Spinal cord (tissue), 9 donors: Measurements from ENCODE around the gene LDLRAD1. TPM values are rescaled to one million over a fixed set of nuclear protein-coding genes. Genes with fewer than 3 reads are reported as not detected.

ENCODE experiments used
- DNase-seq, 6 donors: peaks; one replicate each; pipeline versions ENCODE4 v3.0.0 to v3.0.0-alpha.2; 2013 to 2015; ENCODE audit warnings: low spot score in 6 of 6, low read depth in 4 of 6
- H3K27ac ChIP-seq: one replicate; pipeline ENCODE4 v1.5.1; 2013; ENCODE audit warnings: low read depth, low read length, control low read depth
- H3K27me3 ChIP-seq: one replicate; pipeline ENCODE4 v1.6.1; 2013; ENCODE audit warnings: low read length; ENCODE audit not compliant: control insufficient read depth, insufficient read depth
- H3K36me3 ChIP-seq: one replicate; pipeline ENCODE4 v1.6.1; 2013; ENCODE audit warnings: low read length; ENCODE audit not compliant: control insufficient read depth, insufficient read depth
- H3K4me1 ChIP-seq: one replicate; pipeline ENCODE4 v1.6.1; 2013; ENCODE audit warnings: low read length; ENCODE audit not compliant: control insufficient read depth, insufficient read depth
- H3K4me3 ChIP-seq: one replicate; pipeline ENCODE4 v1.5.1; 2013; ENCODE audit warnings: low read depth, low read length, control low read depth
- H3K9me3 ChIP-seq: one replicate; pipeline ENCODE4 v1.6.1; 2013; ENCODE audit warnings: low read length; ENCODE audit not compliant: control insufficient read depth, insufficient read depth
- polyA plus RNA-seq, 2 donors: library from polyadenylated mRNA; unstranded; fragments of 120-200 nt; gene quantifications; one replicate each; pipeline ENCODE4 v1.2.1, GENCODE V29; 2013; ENCODE audit not compliant: insufficient read length in 2 of 2
- total RNA-seq, 2 donors: library from RNA; depleted of rRNA in 1 of 2; stranded (reverse); fragments of 120-200 nt in 1 of 2; fragments of >200 nt in 1 of 2; gene quantifications; one replicate each; pipeline versions ENCODE4 v1.2.3 to v1.2.4, GENCODE V29; 2013 to 2014

Gene LDLRAD1
- total and polyA plus RNA-seq, 4 donors: not detected

DNA sequence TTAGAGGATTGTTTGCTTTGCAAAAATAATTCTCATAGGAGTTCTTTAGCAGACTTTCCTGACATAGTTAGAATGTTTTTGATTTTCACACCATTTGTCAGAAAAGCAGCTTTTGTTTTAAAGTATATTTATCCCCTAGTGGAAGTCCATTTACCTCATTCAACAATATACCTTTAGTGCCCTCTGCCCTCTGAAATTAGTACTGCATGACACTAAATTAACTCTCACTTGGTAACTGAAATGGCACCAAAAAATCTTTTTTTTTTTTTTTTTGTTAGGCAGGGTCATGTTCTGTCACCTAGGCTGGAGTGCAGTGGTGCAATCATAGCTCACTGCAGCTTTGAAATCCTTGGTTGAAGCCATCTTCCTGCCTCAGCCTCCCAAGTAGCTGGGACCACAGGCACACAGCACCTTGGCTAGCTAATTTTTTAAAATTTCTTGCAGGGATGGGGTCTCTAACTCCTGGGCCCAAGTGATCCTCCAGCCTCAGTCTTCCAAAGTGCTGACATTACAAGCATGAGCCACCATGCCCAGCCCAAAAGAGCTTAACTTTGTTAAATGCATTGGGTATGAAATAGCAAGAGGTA lies 58.2 kb downstream of the LDLRAD1 start:
- peaks cover 37% of the 10 kb centered on the region for H3K36me3 ChIP-seq
- DNase-seq: peak in 2 of 6 donors; percentile 20 to 45

More for the DNA sequence above, 58.2 kb downstream of the LDLRAD1 start:
- Histone ChIP-seq H3K4me3 (no peak overlapping the region), H3K27me3 (no peaks in the 10 kb centered on the region), H3K9me3 (no peaks in the 10 kb centered on the region), H3K27ac (no peak overlapping the region), H3K4me1 (no peaks in the 10 kb centered on the region)

Other genes with a start within 250 kb of the LDLRAD1 start
- 10 to 100 TPM; 16.6 to 28.7 TPM for gene NDC1, start 179.9 kb downstream of the LDLRAD1 start, total RNA-seq
- 10 to 100 TPM; 15.3 to 17.6 TPM for gene NDC1, start 179.9 kb downstream of the LDLRAD1 start, polyA plus RNA-seq
- gene YIPF1, start 128.4 kb downstream of the LDLRAD1 start, total RNA-seq: 10 to 100 TPM; 34.8 to 37.6 TPM
- gene YIPF1, start 128.4 kb downstream of the LDLRAD1 start, polyA plus RNA-seq: 10 to 100 TPM; 37.4 to 38.1 TPM
- gene DIO1, start 124.0 kb downstream of the LDLRAD1 start, total RNA-seq: under 1 TPM in 1 of 2 donors, not detected in 1; 0.11 TPM
- gene DIO1, start 124.0 kb downstream of the LDLRAD1 start, polyA plus RNA-seq: under 1 TPM in 1 of 2 donors, not detected in 1; 0.57 TPM
- 10 to 100 TPM; 38.7 to 57.7 TPM for gene IFT25, start 72.5 kb downstream of the LDLRAD1 start, total RNA-seq
- gene IFT25, start 72.5 kb downstream of the LDLRAD1 start, polyA plus RNA-seq: 10 to 100 TPM; 48.3 to 54.8 TPM
- gene LRRC42, start 71.8 kb downstream of the LDLRAD1 start, total RNA-seq: 10 to 100 TPM; 19.5 to 38.2 TPM
- gene LRRC42, start 71.8 kb downstream of the LDLRAD1 start, polyA plus RNA-seq: 10 to 100 TPM; 26.6 to 26.9 TPM
- 100 to 1,000 TPM; 290 to 455 TPM for gene TMEM59, start 35.0 kb upstream of the LDLRAD1 start, total RNA-seq
- 100 to 1,000 TPM; 242 to 254 TPM for gene TMEM59, start 35.0 kb upstream of the LDLRAD1 start, polyA plus RNA-seq
- 1 to 10 TPM; 6.0 to 9.3 TPM for gene TCEANC2, start 35.4 kb upstream of the LDLRAD1 start, total RNA-seq
- gene TCEANC2, start 35.4 kb upstream of the LDLRAD1 start, polyA plus RNA-seq: 1 to 10 TPM; 7.3 to 7.4 TPM
- under 1 TPM in 1 of 2 donors, not detected in 1; 0.06 TPM for gene CDCP2, start 134.8 kb upstream of the LDLRAD1 start, total RNA-seq
- under 1 TPM in 1 of 2 donors, not detected in 1; 0.08 TPM for gene CDCP2, start 134.8 kb upstream of the LDLRAD1 start, polyA plus RNA-seq
- gene CYB5RL, start 181.8 kb upstream of the LDLRAD1 start, total RNA-seq: 1 to 10 TPM; 4.6 to 8.6 TPM
- 1 to 10 TPM; 5.0 to 6.0 TPM for gene CYB5RL, start 181.8 kb upstream of the LDLRAD1 start, polyA plus RNA-seq
- gene MRPL37, start 182.0 kb upstream of the LDLRAD1 start, total RNA-seq: 10 to 100 TPM; 24.6 to 53.4 TPM
- gene MRPL37, start 182.0 kb upstream of the LDLRAD1 start, polyA plus RNA-seq: 10 to 100 TPM; 62.2 to 65.1 TPM